ENCODE data around the gene SLC26A6.

DNA sequence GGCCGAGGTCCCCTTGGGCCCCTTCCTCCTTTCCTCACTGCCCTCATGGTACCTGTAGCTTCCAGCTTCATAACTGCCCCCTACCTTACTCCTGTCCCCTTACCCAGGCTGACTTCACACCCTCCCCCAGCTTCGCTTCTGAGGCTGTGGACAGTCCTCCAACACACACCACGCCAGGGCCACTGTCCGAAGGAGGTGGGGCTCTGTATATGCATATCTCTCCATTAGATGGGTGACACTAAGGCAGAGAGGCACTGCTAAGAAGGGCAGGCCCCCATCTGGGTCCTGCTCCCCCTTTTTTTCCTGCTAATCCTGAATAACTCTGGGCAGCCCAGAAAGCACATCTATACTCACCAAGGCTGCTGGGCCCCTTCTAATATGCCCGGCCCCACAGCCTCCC lies 39.1 kb downstream of the SLC26A6 start:
- TF ChIP-seq POLR2AphosphoS5 (IDR thresholded peaks at IDR 0.05; ENCODE audit: low read depth, low read length) (no peak), TAF1 (IDR thresholded peaks at IDR 0.05; ENCODE audit: low read depth, low read length) (no peak), POLR2A (IDR thresholded peaks at IDR 0.05; ENCODE audit: low read depth, low read length) (no peak), PAX5 (IDR thresholded peaks at IDR 0.05; ENCODE audit: insufficient read depth, low read length, severe bottlenecking) (no peak)
